ENCODE measurements around the gene ZNF644.

The ZNF644 gene

GRCh38 chr1:91038582-91038981, 16.7 kb upstream of the ZNF644 start:
- no peak for TF ChIP-seq CTCF (IDR thresholded peaks at IDR 0.05; ENCODE audit: borderline replicate concordance, control extremely low read depth, extremely low read depth, insufficient read depth, missing control alignments)
- in situ Hi-C loops (cut with MboI; ENCODE audit: low sequenced_read_pairs, unreplicated experiment) = no loop called here

GRCh38 chr1:91036894-91037829, 15.3 kb upstream of the ZNF644 start:
- no peak for DNase-seq (ENCODE audit: low spot score)
- no peak for TF ChIP-seq CTCF (IDR thresholded peaks at IDR 0.05; ENCODE audit: borderline replicate concordance, control extremely low read depth, extremely low read depth, insufficient read depth, missing control alignments)
- in situ Hi-C loops (cut with MboI; ENCODE audit: low sequenced_read_pairs, unreplicated experiment) = no loop called here

More at GRCh38 chr1:91038582-91038981, 16.7 kb upstream of the ZNF644 start:
- DNase-seq (ENCODE audit: low spot score) = no peak

- no peak for DNase-seq (ENCODE audit: low spot score)
- in situ Hi-C loops (cut with MboI; ENCODE audit: low sequenced_read_pairs, unreplicated experiment) = no loop called here
- TF ChIP-seq CTCF (IDR thresholded peaks at IDR 0.05; ENCODE audit: borderline replicate concordance, control extremely low read depth, extremely low read depth, insufficient read depth, missing control alignments) = no peak
These were observed 10.5 kb upstream of the ZNF644 start for GRCh38 chr1:91032349-91032748.

GRCh38 chr1:91031081-91031480, 9.2 kb upstream of the ZNF644 start:
- no peak for DNase-seq (ENCODE audit: low spot score)
- in situ Hi-C loops (cut with MboI; ENCODE audit: low sequenced_read_pairs, unreplicated experiment) = no loop called here
- no peak for TF ChIP-seq CTCF (IDR thresholded peaks at IDR 0.05; ENCODE audit: borderline replicate concordance, control extremely low read depth, extremely low read depth, insufficient read depth, missing control alignments)

DNA sequence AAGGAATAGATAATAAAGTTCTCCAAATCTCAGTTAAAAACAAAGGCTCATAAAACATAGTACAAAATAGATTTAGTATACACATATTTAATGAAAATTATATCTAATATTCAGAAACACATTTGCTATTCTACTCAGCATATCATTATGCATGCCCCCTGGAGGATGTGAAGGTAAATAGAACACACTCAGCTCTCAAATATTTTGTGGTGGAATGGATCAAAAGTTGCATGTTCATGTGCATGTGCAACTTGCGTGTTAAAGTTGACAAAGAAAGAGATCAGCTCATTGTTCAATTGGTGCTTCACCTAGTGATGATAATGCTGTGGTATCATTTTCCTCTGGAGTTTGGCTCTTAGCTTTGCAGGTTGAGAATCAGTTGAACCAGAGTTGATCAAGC, 4.9 kb upstream of the ZNF644 start:
- DNase-seq (ENCODE audit: low spot score) = peak; percentile 28
- in situ Hi-C loops (cut with MboI; ENCODE audit: low sequenced_read_pairs, unreplicated experiment) = no loop called here
- no peak for TF ChIP-seq CTCF (IDR thresholded peaks at IDR 0.05; ENCODE audit: borderline replicate concordance, control extremely low read depth, extremely low read depth, insufficient read depth, missing control alignments)

DNA sequence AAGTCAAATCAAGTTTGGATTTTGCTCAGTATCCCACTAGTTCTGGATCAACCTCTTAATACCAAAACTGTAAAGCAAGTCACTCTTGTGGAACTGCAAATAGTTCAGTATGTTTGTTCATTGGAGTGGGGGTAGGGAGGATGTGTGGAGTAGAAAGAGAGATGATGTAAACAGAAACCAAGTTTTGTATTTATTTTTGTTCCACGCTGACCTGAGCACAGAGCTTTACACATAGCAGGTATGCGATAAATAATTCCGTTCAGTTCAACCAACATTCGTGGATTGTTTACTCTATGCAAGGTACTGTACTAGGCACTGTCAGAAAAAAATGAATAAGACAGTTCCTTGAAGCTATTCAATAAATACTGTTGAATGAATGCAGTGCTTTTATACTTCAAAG, 4.5 kb upstream of the ZNF644 start:
- in situ Hi-C loops (cut with MboI; ENCODE audit: low sequenced_read_pairs, unreplicated experiment) = no loop called here
- no peak for TF ChIP-seq CTCF (IDR thresholded peaks at IDR 0.05; ENCODE audit: borderline replicate concordance, control extremely low read depth, extremely low read depth, insufficient read depth, missing control alignments)
- peak; percentile 49 for DNase-seq (ENCODE audit: low spot score)

Measured in GM13976 (cell line).